ENCODE measurements around the gene MAGEB4.

- TF ChIP-seq SUZ12 (IDR thresholded peaks at IDR 0.05; ENCODE audit: extremely low read depth, insufficient read depth, insufficient read length) (no peak), YY1 (IDR thresholded peaks at IDR 0.05; ENCODE audit: insufficient read depth, insufficient read length) (no peak)
Observed at GRCh38 chrX:30219372-30219771, 22.4 kb upstream of the MAGEB4 start.

Measured in NT2/D1 (cell line).